MM.1S (cell line): Measurements from ENCODE around the gene SOBP.
"Not testable (repeated sequence)": the region's sequence is repeated elsewhere in the genome, so short reads cannot be mapped to it uniquely, and the experiment has no call there.

Source experiments
- EZH2phosphoT487 ChIP-seq: fragments of 300-600 bp; sonication (generic); IDR thresholded peaks from 2 replicates; pipeline ENCODE4 v1.6.1; 2018; ENCODE audit warnings: antibody characterized with exemption, low read length
- TF ChIP-seq, protein P1 (sequence below): fragments of 300-600 bp; sonication (generic); IDR thresholded peaks from 2 replicates; pipeline ENCODE4 v1.5.1; 2016; ENCODE audit warnings: antibody characterized with exemption, low read length, mixed read lengths

DNA sequence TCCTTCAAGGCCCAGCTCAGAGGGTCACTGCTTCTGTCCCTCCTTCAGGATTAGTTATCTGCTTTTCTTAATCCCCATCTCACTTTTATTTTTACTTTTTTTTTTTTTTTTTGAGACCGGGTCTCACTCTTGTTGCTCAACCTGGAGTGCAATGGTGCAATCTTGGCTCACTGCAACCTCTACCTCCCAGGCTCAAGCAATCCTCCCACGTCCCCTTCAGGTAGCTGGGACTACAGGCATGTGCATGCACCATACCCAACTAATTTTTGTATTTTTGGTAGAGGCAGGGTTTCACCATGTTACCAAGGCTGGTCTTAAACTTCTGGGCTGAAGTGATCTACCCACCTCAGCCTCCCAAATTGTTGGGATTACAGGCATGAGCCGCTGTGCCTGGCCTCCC, 14.1 kb upstream of the SOBP start:
- TF ChIP-seq, protein P1, sequence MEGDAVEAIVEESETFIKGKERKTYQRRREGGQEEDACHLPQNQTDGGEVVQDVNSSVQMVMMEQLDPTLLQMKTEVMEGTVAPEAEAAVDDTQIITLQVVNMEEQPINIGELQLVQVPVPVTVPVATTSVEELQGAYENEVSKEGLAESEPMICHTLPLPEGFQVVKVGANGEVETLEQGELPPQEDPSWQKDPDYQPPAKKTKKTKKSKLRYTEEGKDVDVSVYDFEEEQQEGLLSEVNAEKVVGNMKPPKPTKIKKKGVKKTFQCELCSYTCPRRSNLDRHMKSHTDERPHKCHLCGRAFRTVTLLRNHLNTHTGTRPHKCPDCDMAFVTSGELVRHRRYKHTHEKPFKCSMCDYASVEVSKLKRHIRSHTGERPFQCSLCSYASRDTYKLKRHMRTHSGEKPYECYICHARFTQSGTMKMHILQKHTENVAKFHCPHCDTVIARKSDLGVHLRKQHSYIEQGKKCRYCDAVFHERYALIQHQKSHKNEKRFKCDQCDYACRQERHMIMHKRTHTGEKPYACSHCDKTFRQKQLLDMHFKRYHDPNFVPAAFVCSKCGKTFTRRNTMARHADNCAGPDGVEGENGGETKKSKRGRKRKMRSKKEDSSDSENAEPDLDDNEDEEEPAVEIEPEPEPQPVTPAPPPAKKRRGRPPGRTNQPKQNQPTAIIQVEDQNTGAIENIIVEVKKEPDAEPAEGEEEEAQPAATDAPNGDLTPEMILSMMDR = not testable (repeated sequence)
- not testable (repeated sequence) for TF ChIP-seq EZH2phosphoT487
